BLaER1 treated with 17β-estradiol and CSF1 and Interleukin-3, amounts not matched to agents 10 nM and 100 nM (cell line): Measurements from ENCODE around the gene UQCC5.
"Not testable (repeated sequence)": the region's sequence is repeated elsewhere in the genome, so short reads cannot be mapped to it uniquely, and the experiment has no call there.

Experiments used
- H3K27ac ChIP-seq, 11 experiments: shearing (Covaris generic); formaldehyde crosslinking; 2 replicates each; pipeline ENCODE4 v1.8.1; 2022
- H3K27me3 ChIP-seq, 11 experiments: shearing (Covaris generic); formaldehyde crosslinking; 2 replicates each; pipeline ENCODE4 v1.8.1; 2022
- H3K36me3 ChIP-seq, 11 experiments: shearing (Covaris generic); formaldehyde crosslinking; 2 replicates each; pipeline ENCODE4 v1.8.1; 2022
- H3K4me1 ChIP-seq, 10 experiments: shearing (Covaris generic); formaldehyde crosslinking; 2 replicates each; pipeline ENCODE4 v1.8.1; 2022
- H3K4me2 ChIP-seq, 11 experiments: shearing (Covaris generic); formaldehyde crosslinking; 2 replicates each; pipeline ENCODE4 v1.8.1; 2022
- H3K4me3 ChIP-seq, 10 experiments: shearing (Covaris generic); formaldehyde crosslinking; 2 replicates each; pipeline ENCODE4 v1.8.1; 2022
- H3K9ac ChIP-seq, 11 experiments: shearing (Covaris generic); formaldehyde crosslinking; 2 replicates each; pipeline ENCODE4 v1.8.1; 2022
- H3K9me3 ChIP-seq, 11 experiments: shearing (Covaris generic); formaldehyde crosslinking; replicated peaks in 1 of 11; 2 replicates each; pipeline ENCODE4 v1.8.1; 2022
- H4K20me1 ChIP-seq, 11 experiments: shearing (Covaris generic); formaldehyde crosslinking; 2 replicates each; pipeline ENCODE4 v1.8.1; 2022
- Cebpa-rat ChIP-seq, 11 experiments: shearing (Covaris generic); IDR thresholded peaks; 2 replicates each; pipeline ENCODE4 v1.8.1; 2022

Gene UQCC5

DNA sequence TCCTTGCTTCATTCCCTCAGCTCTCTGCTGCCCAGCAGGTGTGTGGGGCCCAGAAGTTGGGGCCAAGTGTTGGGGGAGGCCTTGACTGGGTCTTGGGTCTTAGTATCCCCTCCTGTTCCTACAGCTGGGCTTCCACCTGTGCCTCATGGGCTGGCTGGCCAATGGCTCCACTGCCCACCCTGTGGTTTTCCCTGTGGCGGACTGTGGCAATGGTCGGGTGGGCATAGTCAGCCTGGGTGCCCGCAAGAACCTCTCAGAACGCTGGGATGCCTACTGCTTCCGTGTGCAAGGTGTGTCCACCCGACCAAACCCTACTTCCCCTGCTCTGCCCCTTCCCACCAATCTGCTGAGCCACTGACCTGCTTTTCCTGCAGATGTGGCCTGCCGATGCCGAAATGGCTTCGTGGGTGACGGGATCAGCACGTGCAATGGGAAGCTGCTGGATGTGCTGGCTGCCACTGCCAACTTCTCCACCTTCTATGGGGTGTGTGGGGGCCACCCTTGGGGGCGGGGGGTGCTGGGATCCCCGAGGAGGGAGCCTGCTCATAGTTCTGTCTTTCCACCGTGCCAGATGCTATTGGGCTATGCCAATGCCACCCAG is 13.7 kb upstream of the UQCC5 start:
- TF ChIP-seq Cebpa-rat (IDR thresholded peaks at IDR 0.05) = no peak
- Histone ChIP-seq H3K4me1 (peaks cover 0 to 26% (median 2%) of the 10 kb centered on the region in 10 experiments; a peak in 4 of 20 replicates), H3K9me3 (no peaks in the 10 kb centered on the region), H3K27ac (no peak overlapping the region; a peak in 1 of 22 replicates), H4K20me1 (peaks cover 0 to 100% (median 84%) of the 10 kb centered on the region in 11 experiments; a peak in 20 of 22 replicates), H3K4me2 (no peak overlapping the region), H3K36me3 (peaks cover 45 to 100% (median 96%) of the 10 kb centered on the region in 11 experiments), H3K4me3 (no peak overlapping the region), H3K9ac (no peak overlapping the region), H3K27me3 (no peaks in the 10 kb centered on the region)

DNA sequence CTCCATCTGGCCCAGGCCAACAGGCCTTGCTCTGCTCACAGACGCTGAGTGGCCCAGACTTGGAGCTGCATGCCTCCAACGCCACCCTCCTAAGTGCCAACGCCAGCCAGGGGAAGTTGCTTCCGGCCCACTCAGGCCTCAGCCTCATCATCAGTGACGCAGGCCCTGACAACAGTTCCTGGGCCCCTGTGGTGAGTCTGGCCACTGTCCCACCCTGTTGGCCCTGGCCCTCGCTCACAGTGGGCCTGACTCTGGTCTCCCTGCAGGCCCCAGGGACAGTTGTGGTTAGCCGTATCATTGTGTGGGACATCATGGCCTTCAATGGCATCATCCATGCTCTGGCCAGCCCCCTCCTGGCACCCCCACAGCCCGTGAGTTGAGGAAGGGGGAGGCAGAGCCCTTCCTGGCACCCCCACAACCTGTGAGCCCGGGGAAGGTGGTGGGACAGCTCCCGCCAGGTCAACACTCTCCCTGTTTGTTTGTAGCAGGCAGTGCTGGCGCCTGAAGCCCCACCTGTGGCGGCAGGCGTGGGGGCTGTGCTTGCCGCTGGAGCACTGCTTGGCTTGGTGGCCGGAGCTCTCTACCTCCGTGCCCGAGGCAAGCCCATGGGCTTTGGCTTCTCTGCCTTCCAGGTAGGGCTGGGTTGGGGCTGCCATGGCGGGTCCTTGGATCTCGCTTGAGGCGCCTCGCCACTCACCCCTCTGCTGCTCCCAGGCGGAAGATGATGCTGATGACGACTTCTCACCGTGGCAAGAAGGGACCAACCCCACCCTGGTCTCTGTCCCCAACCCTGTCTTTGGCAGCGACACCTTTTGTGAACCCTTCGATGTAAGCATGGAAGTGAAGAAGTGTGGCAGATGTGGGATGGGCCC is 12.8 kb upstream of the UQCC5 start:
- peaks cover 0 to 33% (median 2%) of the 10 kb centered on the region in 10 experiments; a peak in 4 of 20 replicates for H3K4me1 ChIP-seq
- peaks cover 53 to 100% (median 96%) of the 10 kb centered on the region in 11 experiments for H3K36me3 ChIP-seq
- no peaks in the 10 kb centered on the region for H3K9me3 ChIP-seq
- H3K27me3 ChIP-seq = no peaks in the 10 kb centered on the region
- H3K4me3 ChIP-seq = no peak overlapping the region
- H3K9ac ChIP-seq = peak overlapping the region in 1 of 11 experiments; percentile 15; a peak in 1 of 22 replicates
- H4K20me1 ChIP-seq = peaks cover 0 to 100% (median 86%) of the 10 kb centered on the region in 11 experiments; a peak in 20 of 22 replicates
- H3K4me2 ChIP-seq = no peak overlapping the region
- peak overlapping the region in 4 of 11 experiments; percentile 7 to 23 (median 16); a peak in 6 of 22 replicates for H3K27ac ChIP-seq
- no peak for TF ChIP-seq Cebpa-rat (IDR thresholded peaks at IDR 0.05)

DNA sequence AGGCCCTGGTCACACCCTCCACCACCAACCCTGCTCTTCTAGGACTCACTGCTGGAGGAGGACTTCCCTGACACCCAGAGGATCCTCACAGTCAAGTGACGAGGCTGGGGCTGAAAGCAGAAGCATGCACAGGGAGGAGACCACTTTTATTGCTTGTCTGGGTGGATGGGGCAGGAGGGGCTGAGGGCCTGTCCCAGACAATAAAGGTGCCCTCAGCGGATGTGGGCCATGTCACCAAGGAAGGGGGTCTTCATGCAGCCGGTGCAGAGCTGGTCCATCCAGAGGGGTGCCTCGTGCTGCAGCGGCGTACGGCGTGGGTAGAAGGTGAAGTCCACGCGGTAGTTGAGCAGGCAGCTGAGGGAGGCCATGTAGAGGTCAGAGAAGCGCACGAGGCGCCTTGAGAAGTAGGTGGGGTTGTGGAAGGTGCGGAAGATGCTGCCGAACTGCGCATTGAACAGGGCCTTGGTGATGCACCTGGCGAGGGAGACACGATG is 12.1 kb upstream of the UQCC5 start:
- no peak for TF ChIP-seq Cebpa-rat (IDR thresholded peaks at IDR 0.05)
- Histone ChIP-seq H3K4me1 (peaks cover 0 to 39% (median 6%) of the 10 kb centered on the region in 10 experiments; a peak in 8 of 20 replicates), H3K36me3 (peaks cover 60 to 100% (median 97%) of the 10 kb centered on the region in 11 experiments), H3K9ac (peak overlapping the region in 1 of 11 experiments; percentile 15; a peak in 1 of 22 replicates), H3K27ac (peak overlapping the region in 2 of 11 experiments; percentile 1 to 15; a peak in 2 of 22 replicates), H3K4me3 (no peak overlapping the region), H3K9me3 (no peaks in the 10 kb centered on the region), H3K27me3 (no peaks in the 10 kb centered on the region), H3K4me2 (no peak overlapping the region), H4K20me1 (peaks cover 1 to 100% (median 92%) of the 10 kb centered on the region in 11 experiments; a peak in 20 of 22 replicates)

DNA sequence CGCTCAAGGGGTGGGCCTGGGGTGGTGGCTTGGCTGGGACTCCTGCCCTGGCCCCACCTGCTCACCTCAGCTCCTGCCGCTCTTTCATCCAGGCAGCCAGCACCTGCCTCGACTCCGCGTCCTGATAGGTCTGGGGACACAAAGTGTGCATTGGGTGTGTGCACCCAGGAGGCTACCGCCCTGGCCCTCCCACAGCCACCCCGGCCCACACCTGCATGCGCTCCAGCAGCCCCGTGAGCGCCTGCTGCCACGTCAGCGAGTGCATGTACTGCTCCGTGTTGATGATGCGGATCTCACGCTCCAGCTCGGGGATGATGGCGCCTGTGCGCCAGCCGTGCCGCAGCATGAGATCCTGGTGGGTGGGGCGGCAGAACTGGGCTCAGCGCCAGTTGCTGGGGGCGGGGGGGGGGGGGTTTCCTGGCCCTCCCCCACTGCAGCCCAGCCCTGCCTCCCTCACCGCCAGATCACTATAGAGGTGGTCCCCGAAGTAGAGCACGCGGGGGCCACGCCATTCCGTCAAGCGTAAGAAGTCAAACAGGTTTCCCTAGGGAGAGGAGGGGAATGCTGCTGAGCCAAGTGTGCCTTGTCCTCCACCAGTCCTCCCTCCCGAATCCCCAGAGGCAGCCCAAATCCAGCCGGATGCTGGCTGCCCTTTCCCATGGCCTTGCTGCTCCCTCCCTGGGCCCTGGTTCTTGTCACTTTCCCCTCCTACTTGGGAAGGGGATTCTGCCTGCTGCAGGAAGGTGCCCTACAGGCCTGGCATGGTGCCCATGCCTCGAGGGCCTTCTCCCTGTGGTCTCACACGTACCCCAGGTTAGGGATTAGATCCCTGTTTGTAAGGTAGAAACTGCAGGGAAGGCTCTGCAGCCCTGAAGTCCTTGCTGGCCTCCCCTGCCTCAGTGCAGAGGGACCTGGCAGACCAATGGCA is 11.4 kb upstream of the UQCC5 start:
- H3K27me3 ChIP-seq = no peaks in the 10 kb centered on the region
- H3K36me3 ChIP-seq = peaks cover 67 to 100% (median 95%) of the 10 kb centered on the region in 11 experiments
- TF ChIP-seq Cebpa-rat (IDR thresholded peaks at IDR 0.05) = no peak
- H3K9me3 ChIP-seq = no peaks in the 10 kb centered on the region
- peak overlapping the region in 6 of 11 experiments; percentile 7 to 30 (median 15); a peak in 1 of 22 replicates for H3K27ac ChIP-seq
- H3K4me1 ChIP-seq = peaks cover 3 to 46% (median 12%) of the 10 kb centered on the region in 10 experiments; a peak in 18 of 20 replicates
- peak overlapping the region in 2 of 11 experiments; percentile 7 to 34; a peak in 1 of 22 replicates for H3K9ac ChIP-seq
- H4K20me1 ChIP-seq = peaks cover 8 to 100% (median 94%) of the 10 kb centered on the region in 11 experiments; a peak in 20 of 22 replicates
- H3K4me2 ChIP-seq = no peak overlapping the region
- no peak overlapping the region for H3K4me3 ChIP-seq

DNA sequence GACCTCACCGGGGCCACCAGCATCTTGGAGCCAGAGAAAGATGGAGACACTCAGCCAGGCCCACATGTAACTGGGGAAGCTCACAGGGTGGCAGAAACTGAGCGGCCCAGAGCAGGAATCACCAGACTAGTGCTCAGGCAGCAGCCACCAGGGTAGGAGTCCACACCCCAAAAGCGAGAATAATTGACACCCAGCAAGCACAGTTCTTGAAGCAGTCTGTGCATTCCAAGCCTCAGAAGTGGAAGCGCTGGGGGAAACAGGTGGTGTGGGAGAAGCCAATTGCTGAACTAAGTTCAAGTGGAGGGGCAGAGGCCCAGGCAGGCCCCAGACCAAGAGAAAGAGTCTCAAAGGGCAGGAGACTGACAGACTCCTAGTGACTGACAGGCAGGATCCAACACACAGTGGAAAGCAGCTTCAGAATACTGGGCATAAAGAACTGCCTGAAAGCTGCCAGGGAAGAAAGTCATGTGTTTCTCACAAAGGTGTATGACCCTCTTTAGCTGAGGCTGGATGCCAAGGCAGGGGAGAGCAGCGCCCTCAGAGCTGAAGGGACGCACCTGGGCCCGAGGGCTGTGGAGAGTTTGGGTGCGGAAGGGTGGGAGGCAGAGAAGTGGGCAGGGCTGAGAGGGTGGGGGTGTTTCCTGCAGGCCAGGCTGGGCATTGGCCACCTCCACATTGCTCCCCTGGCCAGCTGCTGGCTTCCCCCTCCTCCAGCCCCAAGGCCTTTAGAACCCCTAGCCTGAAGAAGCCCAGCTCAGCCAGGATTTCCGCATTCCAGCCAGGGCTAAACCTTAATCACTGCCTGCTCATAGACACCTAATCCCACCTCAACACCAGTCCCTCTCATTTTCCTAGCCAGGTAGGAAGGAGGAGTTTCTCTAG is 10.5 kb upstream of the UQCC5 start:
- peaks cover 75 to 100% (median 90%) of the 10 kb centered on the region in 11 experiments for H3K36me3 ChIP-seq
- peaks cover 12 to 55% (median 21%) of the 10 kb centered on the region in 10 experiments for H3K4me1 ChIP-seq
- no peaks in the 10 kb centered on the region for H3K9me3 ChIP-seq
- peak overlapping the region in 6 of 11 experiments; percentile 7 to 30 (median 15); a peak in 4 of 22 replicates for H3K27ac ChIP-seq
- H4K20me1 ChIP-seq = peaks cover 16 to 100% (median 94%) of the 10 kb centered on the region in 11 experiments
- no peaks in the 10 kb centered on the region for H3K27me3 ChIP-seq
- no peak overlapping the region for H3K4me3 ChIP-seq
- H3K9ac ChIP-seq = peak overlapping the region in 4 of 11 experiments; percentile 1 to 23 (median 11); a peak in 1 of 22 replicates
- TF ChIP-seq Cebpa-rat (IDR thresholded peaks at IDR 0.05) = no peak
- H3K4me2 ChIP-seq = no peak overlapping the region

DNA sequence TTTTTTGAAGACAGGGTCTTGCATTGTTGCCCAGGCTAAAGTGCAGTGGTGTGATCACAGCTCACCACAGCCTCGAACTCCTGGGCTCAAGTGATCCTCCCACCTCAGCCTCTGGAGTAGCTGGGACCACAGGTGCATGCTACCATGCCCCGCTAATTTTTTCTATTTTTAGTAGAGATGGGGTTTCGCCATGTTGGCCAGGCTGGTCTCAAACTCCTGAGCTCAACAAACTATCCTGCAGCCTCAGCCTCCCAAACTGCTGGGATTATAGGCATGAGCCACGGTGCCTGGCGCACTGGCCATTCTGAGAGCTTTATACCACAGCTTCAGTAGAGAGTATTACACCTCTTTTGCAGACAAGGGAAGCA is 9.8 kb upstream of the UQCC5 start:
- H3K4me2 ChIP-seq = not testable (repeated sequence)
- H3K27ac ChIP-seq = peak overlapping the region in 4 of 11 experiments; percentile 10 to 36 (median 31); a peak in 4 of 22 replicates
- peaks cover 77 to 100% (median 90%) of the 10 kb centered on the region in 11 experiments for H3K36me3 ChIP-seq

DNA sequence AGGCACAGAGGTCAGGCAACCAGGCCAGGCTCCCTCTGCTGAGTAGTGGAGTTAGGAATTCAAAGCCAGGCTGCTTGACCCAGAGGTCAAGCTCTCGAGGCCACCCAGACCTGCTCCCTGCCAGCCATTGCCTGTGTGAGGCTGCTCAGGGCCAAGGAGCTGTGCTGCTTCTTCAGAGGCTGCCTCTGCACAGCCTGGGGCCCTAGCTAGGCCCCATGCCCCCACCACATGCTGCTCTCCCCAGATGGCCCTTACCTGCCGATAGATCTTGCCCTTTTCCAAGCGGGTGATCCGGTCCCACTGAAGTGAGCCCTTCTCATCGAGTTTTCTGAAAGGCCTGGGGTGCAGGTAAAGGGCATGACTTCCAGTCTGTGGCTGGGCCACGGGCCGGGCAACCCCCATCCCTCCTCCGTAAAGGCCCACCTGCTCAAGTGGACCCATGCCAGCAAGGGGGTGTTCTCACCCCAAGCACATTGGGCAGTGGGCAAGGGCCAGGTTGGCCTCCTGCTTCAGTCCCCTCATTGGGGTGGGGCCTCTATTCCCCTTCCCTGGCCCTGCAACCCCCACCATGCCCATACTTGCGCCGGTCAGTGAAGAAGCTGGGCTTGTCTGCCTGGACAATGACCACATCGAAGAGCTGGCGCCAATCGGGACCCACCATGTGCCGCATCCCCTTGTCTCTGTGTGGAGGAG is 9.2 kb upstream of the UQCC5 start:
- no peaks in the 10 kb centered on the region for H3K9me3 ChIP-seq
- peaks cover 77 to 100% (median 87%) of the 10 kb centered on the region in 11 experiments for H3K36me3 ChIP-seq
- TF ChIP-seq Cebpa-rat (IDR thresholded peaks at IDR 0.05) = no peak
- peak overlapping the region in 5 of 11 experiments; percentile 18 to 36 (median 30); a peak in 8 of 22 replicates for H3K27ac ChIP-seq
- no peak overlapping the region for H3K4me2 ChIP-seq
- no peak overlapping the region for H3K4me3 ChIP-seq
- peak overlapping the region in 7 of 11 experiments; percentile 8 to 42 (median 15); a peak in 5 of 22 replicates for H3K9ac ChIP-seq
- H4K20me1 ChIP-seq = peaks cover 28 to 100% (median 95%) of the 10 kb centered on the region in 11 experiments
- H3K27me3 ChIP-seq = no peaks in the 10 kb centered on the region
- peaks cover 25 to 67% (median 33%) of the 10 kb centered on the region in 10 experiments for H3K4me1 ChIP-seq

More for the DNA sequence above, 9.8 kb upstream of the UQCC5 start:
- H3K9me3 ChIP-seq, H3K4me3 ChIP-seq, H3K27me3 ChIP-seq: not testable (repeated sequence)
- peaks cover 20 to 62% (median 28%) of the 10 kb centered on the region in 10 experiments for H3K4me1 ChIP-seq
- peak overlapping the region in 5 of 11 experiments; percentile 8 to 42 (median 15); a peak in 2 of 22 replicates for H3K9ac ChIP-seq
- H4K20me1 ChIP-seq = peaks cover 23 to 100% (median 95%) of the 10 kb centered on the region in 11 experiments
